ENCODE measurements around the gene YIPF5.

YIPF5 gene

GRCh38 chr5:144121577-144121976 is 48.9 kb downstream of the YIPF5 start:
- no peak for DNase-seq

- no peak for DNase-seq
Observed at GRCh38 chr5:144120661-144121180, 49.7 kb downstream of the YIPF5 start.

- DNase-seq: no peak
Observed at GRCh38 chr5:144117412-144117811, 53.0 kb downstream of the YIPF5 start.

- DNase-seq: no peak
Observed at GRCh38 chr5:144114571-144114970, 55.9 kb downstream of the YIPF5 start.

Measured in SIG-M5 (cell line).